GM12875 (cell line): ENCODE data around the gene DAB2.

Experiments used
- H3K4me3 ChIP-seq: one replicate; pipeline ENCODE4 v1.5.1; 2011; ENCODE audit warnings: low read depth, low read length, control low read depth
- CTCF ChIP-seq: IDR thresholded peaks from 2 replicates; pipeline ENCODE4 v1.5.1; 2011; ENCODE audit warnings: low read depth, mild to moderate bottlenecking, control low read depth, inconsistent platforms, low read length, moderate library complexity, borderline replicate concordance; ENCODE audit not compliant: insufficient read depth

Gene DAB2

DNA sequence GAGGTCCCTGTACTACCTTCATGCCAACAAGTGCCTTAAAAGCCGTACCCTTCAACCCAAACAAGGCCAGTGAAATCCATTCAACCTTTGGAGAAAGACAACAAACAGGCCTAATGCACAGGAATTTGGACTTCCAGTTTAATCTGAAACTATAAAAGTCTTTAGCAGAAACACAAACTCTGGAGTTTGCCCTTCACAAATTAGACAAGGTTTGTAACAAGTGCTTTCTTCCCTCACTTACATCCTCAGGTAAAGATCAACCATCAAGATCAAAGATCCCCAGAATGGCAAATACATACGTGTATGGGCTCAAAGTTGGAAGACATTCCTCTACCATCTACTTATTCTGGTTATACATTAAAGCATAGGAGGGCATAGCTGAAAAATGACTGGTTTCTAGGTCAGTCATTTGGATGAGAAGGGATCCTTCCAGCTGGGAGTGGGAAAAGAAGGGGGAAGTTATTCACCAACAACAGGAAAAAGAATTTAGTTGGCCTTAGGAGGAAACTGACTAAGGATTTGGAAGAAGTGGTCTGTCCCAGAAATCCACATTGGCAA lies 2.0 kb downstream of the DAB2 start:
- H3K4me3 ChIP-seq: no peak overlapping the region
- no peak for TF ChIP-seq CTCF

- no peak for TF ChIP-seq CTCF
- H3K4me3 ChIP-seq: no peak overlapping the region
Measured at GRCh38 chr5:39422036-39422606, 2.7 kb downstream of the DAB2 start.

DNA sequence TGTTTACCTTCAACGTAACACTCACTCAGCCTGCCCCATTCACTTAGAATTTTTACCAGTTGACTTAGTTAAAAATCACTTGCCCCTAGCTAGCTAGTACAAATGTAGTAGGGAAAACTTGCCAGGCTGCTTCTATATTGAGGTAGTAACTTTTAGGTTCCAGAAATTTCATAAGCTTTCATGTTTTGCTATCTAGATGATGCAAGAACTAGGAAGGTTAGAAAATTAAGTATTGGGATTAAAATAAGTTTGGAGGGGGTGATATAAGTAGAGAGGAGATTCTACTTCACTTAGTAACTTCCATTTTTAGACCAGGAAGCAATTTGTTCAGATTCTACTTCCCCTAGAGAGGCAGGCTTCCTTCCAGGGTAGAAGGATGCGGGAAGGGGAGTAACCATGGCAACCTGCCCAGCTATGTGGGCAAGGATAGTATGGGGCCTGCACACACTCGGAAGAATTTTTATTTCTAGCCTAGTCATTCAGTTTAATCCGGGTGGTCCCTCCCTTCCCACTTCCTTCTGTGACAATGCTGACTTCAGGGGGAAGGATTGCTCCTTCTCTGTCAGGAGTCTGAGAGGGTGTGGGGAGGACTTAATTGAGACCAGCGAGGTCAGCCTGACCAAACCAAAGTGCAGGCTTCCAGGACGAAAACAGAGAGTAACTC lies 4.2 kb downstream of the DAB2 start:
- no peak overlapping the region for H3K4me3 ChIP-seq
- no peak for TF ChIP-seq CTCF

DNA sequence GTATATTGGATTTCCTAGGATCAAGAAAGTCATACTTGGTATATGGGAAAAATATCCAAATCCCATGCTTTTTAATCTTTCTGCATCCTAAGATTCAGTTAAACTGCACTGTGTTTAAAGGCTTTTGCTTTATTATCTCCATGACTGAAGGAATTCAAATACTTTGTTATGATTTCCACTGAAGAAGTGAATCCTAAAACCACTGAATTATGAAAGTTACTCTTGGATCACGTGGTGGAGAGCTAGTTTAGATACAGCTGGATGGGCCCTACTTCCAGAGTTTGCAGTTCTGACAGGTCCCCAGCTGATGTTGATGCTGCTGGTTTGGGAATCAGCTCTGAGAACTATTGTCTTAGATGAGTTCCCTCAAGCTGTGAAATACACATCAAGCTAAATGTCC lies 5.0 kb downstream of the DAB2 start:
- TF ChIP-seq CTCF: no peak
- H3K4me3 ChIP-seq: no peak overlapping the region

DNA sequence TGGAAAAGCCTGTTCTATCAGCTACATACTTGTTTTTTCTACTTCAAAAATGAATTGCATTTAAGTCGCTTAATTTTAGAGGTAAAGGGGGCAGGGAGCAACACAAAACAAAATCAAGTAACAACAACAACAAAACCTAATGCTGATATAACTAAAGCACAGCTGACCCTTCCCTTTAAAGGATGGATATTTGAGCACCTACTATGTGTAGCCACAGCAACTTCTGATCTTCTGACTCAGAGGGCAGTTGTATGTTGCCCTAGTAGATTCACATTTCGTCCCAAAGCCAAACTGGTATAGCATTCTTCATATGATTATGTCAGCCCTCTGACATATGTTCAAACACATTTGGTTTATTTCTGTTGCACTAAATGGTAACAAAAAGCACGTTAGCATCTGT lies 6.8 kb downstream of the DAB2 start:
- H3K4me3 ChIP-seq: no peak overlapping the region
- no peak for TF ChIP-seq CTCF

DNA sequence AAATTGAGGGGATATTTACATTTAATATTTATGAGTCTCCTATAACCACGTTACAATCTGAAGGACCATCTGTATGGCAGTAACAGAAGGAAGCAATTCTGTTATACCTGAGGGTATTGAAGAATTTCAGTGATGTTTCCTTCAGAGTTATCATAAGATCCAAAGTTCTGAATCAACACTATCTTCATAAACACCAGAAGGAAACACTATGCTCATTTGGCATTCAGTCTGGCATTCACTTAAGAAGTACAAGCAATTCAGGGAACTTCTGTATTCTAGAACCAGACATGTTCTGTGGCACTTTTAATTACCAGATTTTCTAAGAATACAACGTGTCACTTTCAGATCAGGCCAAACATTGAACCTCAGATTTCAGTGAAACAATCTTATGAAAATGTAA lies 9.6 kb downstream of the DAB2 start:
- no peak for TF ChIP-seq CTCF
- H3K4me3 ChIP-seq: no peak overlapping the region

DNA sequence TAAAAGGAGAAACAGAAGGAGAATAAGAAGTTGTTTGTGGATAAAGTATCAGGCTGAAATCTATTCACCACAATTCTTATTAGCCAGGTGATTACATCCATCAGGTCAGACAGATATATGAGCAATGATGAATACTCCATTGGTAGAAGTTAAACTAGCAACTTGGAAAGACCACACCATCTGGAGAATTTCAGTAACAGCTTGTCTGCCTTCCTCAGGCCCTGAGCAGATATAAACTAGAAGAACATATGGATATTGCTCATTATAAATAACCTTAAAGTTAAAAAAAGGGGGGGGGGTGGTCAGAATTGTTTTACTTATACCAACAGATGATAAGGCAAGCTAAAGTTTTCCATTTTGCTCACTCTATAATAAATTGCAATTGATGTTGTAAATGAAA lies 10.4 kb downstream of the DAB2 start:
- H3K4me3 ChIP-seq: no peak overlapping the region
- no peak for TF ChIP-seq CTCF
